PFSK-1 (cell line): ENCODE measurements around the gene LGALS7B.

Source experiments
- FOXP2 ChIP-seq: optimal IDR thresholded peaks from 2 replicates; pipeline ENCODE3; 2011; ENCODE audit warnings: borderline replicate concordance, control low read depth, inconsistent platforms; ENCODE audit not compliant: insufficient read depth; ENCODE audit errors: extremely low read length, extremely low read depth
- POLR2AphosphoS5 ChIP-seq: IDR thresholded peaks from 2 replicates; pipeline ENCODE4 v1.6.1; 2012; ENCODE audit warnings: low read depth, mild to moderate bottlenecking, control low read depth, low read length, moderate library complexity
- SIN3A ChIP-seq: IDR thresholded peaks from 2 replicates; pipeline ENCODE4 v1.6.1; 2012; ENCODE audit warnings: mild to moderate bottlenecking, low read length, moderate library complexity, borderline replicate concordance; ENCODE audit not compliant: insufficient read depth
- TAF1 ChIP-seq: IDR thresholded peaks from 2 replicates; pipeline ENCODE4 v1.6.1; 2012; ENCODE audit warnings: low read length, control low read depth, borderline replicate concordance; ENCODE audit not compliant: insufficient read depth
- TF ChIP-seq, protein P1 (sequence below), 2 experiments: IDR thresholded peaks; 2 replicates each; pipeline versions ENCODE4 v1.6.1 to v1.8.0; 2011 to 2012; ENCODE audit warnings: low read depth in 2 of 2, low read length in 2 of 2, control low read depth in 1 of 2, inconsistent platforms in 1 of 2, mild to moderate bottlenecking in 1 of 2, moderate library complexity in 1 of 2; ENCODE audit not compliant: insufficient read depth in 1 of 2

DNA sequence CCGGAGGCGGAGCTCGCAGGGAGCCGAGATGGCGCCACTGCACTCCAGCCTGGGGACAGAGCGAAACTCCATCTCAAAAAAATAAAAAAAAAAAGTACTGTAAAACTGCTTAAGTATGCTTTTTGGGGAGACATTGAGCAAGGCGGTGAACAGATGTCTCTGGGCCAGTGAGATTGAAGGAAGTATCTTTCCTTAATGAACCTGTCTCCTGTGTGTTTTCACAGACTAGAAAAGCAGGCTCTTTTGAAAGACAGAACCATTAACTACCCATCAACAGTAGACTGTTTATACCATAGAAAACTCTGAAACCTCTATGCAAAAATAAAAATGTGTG, 44.1 kb downstream of the LGALS7B start:
- no peak for TF ChIP-seq POLR2AphosphoS5
- TF ChIP-seq SIN3A, result no peak
- TF ChIP-seq TAF1, result no peak
- no peak for TF ChIP-seq FOXP2
- TF ChIP-seq, protein P1, sequence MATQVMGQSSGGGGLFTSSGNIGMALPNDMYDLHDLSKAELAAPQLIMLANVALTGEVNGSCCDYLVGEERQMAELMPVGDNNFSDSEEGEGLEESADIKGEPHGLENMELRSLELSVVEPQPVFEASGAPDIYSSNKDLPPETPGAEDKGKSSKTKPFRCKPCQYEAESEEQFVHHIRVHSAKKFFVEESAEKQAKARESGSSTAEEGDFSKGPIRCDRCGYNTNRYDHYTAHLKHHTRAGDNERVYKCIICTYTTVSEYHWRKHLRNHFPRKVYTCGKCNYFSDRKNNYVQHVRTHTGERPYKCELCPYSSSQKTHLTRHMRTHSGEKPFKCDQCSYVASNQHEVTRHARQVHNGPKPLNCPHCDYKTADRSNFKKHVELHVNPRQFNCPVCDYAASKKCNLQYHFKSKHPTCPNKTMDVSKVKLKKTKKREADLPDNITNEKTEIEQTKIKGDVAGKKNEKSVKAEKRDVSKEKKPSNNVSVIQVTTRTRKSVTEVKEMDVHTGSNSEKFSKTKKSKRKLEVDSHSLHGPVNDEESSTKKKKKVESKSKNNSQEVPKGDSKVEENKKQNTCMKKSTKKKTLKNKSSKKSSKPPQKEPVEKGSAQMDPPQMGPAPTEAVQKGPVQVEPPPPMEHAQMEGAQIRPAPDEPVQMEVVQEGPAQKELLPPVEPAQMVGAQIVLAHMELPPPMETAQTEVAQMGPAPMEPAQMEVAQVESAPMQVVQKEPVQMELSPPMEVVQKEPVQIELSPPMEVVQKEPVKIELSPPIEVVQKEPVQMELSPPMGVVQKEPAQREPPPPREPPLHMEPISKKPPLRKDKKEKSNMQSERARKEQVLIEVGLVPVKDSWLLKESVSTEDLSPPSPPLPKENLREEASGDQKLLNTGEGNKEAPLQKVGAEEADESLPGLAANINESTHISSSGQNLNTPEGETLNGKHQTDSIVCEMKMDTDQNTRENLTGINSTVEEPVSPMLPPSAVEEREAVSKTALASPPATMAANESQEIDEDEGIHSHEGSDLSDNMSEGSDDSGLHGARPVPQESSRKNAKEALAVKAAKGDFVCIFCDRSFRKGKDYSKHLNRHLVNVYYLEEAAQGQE (IDR thresholded peaks at IDR 0.05; ENCODE audit: insufficient read depth in 1 of 2, low read depth in 2 of 2, low read length in 2 of 2), result no peak
